ENCODE results near the gene ZSCAN9. TPM values are rescaled to one million over a fixed set of nuclear protein-coding genes. Genes with fewer than 3 reads are reported as not detected.

Gene ZSCAN9
- total and polyA plus RNA-seq, 9 of the 15 experiments (the other 6 are each of a cell fraction or from before 2014, with no cell fraction given) = 18.8 to 48.9 (median 28.7) TPM

DNA sequence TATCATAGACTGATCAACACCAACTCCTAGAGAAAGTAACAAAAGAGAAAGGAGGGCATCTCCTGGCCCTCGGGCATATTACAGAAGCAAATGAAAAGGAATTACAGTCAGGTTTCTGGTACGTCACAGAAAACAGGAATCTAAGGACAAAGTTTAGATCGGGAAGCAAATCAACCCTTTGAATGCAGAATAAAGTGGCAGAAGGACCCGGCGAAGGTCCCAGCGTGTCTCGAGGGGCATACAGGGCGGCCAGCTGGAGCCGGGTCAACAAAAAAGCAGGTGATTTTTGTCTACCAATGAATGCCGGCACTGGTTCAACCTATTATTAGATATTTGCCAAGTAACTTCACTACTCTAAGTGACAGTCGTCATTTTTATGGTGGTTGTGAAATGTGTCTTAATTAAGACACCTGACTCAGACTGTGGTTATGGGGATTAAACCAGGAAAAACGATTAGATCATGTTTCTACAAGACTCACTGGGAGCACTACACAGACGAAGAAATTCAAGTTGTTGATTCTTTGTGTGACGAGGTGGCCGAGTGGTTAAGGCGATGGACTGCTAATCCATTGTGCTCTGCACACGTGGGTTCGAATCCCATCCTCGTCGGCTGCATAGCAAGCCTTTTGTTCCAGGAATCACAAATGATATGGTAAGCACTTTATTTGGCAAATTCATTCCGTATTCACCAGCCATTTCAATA lies 12.4 kb upstream of the ZSCAN9 start (continued):
- 0 out of 2 replicates have a peak, but pooled peaks have one; percentile 16 for TF ChIP-seq MTF1 (CRISPR knock-in tag; IDR thresholded peaks at IDR 0.05; ENCODE audit: borderline replicate concordance)
- no peak for TF ChIP-seq ZNF146 (CRISPR knock-in tag; IDR thresholded peaks at IDR 0.05; ENCODE audit: unreplicated experiment)
- no peak for TF ChIP-seq ZNF143 (CRISPR knock-in tag; IDR thresholded peaks at IDR 0.05)
- TF ChIP-seq, protein P1, sequence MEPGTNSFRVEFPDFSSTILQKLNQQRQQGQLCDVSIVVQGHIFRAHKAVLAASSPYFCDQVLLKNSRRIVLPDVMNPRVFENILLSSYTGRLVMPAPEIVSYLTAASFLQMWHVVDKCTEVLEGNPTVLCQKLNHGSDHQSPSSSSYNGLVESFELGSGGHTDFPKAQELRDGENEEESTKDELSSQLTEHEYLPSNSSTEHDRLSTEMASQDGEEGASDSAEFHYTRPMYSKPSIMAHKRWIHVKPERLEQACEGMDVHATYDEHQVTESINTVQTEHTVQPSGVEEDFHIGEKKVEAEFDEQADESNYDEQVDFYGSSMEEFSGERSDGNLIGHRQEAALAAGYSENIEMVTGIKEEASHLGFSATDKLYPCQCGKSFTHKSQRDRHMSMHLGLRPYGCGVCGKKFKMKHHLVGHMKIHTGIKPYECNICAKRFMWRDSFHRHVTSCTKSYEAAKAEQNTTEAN (CRISPR knock-in tag; IDR thresholded peaks at IDR 0.05) = no peak; the same call in 1 of the 2 replicates
- no peak for TF ChIP-seq POLR2G (IDR thresholded peaks at IDR 0.05; ENCODE audit: low read depth, low read length)
- TF ChIP-seq TCFL5 (CRISPR knock-in tag; conservative IDR thresholded peaks at IDR 0.05) = no peak
- TF ChIP-seq ZNF77 (CRISPR knock-in tag; IDR thresholded peaks at IDR 0.05) = no peak
- TF ChIP-seq CAMTA2 (CRISPR knock-in tag; conservative IDR thresholded peaks at IDR 0.05) = no peak
- TF ChIP-seq SREBF2 (CRISPR knock-in tag; IDR thresholded peaks at IDR 0.05) = 0 out of 2 replicates have a peak, but pooled peaks have one; percentile 11
- TF ChIP-seq ZNF445 (CRISPR knock-in tag; IDR thresholded peaks at IDR 0.05; ENCODE audit: low read depth) = no peak
- peak; percentile 62 for TF ChIP-seq DACH1 (IDR thresholded peaks at IDR 0.05; ENCODE audit: partially characterized antibody)
- TF ChIP-seq MTA2 (IDR thresholded peaks at IDR 0.05; ENCODE audit: low read depth) = no peak
- TF ChIP-seq, protein P2, sequence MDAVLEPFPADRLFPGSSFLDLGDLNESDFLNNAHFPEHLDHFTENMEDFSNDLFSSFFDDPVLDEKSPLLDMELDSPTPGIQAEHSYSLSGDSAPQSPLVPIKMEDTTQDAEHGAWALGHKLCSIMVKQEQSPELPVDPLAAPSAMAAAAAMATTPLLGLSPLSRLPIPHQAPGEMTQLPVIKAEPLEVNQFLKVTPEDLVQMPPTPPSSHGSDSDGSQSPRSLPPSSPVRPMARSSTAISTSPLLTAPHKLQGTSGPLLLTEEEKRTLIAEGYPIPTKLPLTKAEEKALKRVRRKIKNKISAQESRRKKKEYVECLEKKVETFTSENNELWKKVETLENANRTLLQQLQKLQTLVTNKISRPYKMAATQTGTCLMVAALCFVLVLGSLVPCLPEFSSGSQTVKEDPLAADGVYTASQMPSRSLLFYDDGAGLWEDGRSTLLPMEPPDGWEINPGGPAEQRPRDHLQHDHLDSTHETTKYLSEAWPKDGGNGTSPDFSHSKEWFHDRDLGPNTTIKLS (IDR thresholded peaks at IDR 0.05; ENCODE audit: borderline replicate concordance, low read depth) = peak; percentile 44; the same call in 1 of the 2 replicates
- no peak for TF ChIP-seq ZNF507 (tag; conservative IDR thresholded peaks at IDR 0.05)
- no peak for TF ChIP-seq ZSCAN29 (IDR thresholded peaks at IDR 0.05)
- TF ChIP-seq, protein P3, sequence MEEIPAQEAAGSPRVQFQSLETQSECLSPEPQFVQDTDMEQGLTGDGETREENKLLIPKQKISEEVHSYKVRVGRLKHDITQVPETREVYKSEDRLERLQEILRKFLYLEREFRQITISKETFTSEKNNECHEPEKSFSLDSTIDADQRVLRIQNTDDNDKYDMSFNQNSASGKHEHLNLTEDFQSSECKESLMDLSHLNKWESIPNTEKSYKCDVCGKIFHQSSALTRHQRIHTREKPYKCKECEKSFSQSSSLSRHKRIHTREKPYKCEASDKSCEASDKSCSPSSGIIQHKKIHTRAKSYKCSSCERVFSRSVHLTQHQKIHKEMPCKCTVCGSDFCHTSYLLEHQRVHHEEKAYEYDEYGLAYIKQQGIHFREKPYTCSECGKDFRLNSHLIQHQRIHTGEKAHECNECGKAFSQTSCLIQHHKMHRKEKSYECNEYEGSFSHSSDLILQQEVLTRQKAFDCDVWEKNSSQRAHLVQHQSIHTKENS (CRISPR knock-in tag; IDR thresholded peaks at IDR 0.05) = no peak
- no peak for TF ChIP-seq CHD1 (IDR thresholded peaks at IDR 0.05; ENCODE audit: low read length)
- TF ChIP-seq, protein P4, sequence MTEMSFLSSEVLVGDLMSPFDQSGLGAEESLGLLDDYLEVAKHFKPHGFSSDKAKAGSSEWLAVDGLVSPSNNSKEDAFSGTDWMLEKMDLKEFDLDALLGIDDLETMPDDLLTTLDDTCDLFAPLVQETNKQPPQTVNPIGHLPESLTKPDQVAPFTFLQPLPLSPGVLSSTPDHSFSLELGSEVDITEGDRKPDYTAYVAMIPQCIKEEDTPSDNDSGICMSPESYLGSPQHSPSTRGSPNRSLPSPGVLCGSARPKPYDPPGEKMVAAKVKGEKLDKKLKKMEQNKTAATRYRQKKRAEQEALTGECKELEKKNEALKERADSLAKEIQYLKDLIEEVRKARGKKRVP (CRISPR knock-in tag; IDR thresholded peaks at IDR 0.05) = no peak; the same call in 1 of the 2 replicates
- TF ChIP-seq CBX2 (IDR thresholded peaks at IDR 0.05; ENCODE audit: insufficient read depth, low read length, poor library complexity, severe bottlenecking) = no peak
- peak; percentile 68 for TF ChIP-seq BCOR (IDR thresholded peaks at IDR 0.05)
- peak in 1 of 2 experiments; percentile 36; a peak in 2 of 4 replicates for TF ChIP-seq KDM1A (IDR thresholded peaks at IDR 0.05)
- TF ChIP-seq COPS2 (conservative IDR thresholded peaks at IDR 0.05) = no peak

All from K562 (cell line).